Keratinocyte (primary cell): Measurements from ENCODE around the gene MAPKAPK3. TPM values are rescaled to one million over a fixed set of nuclear protein-coding genes. Genes with fewer than 3 reads are reported as not detected.

Source experiments
- DNase-seq: peaks from one replicate; pipeline ENCODE4 v3.0.0-alpha.2; 2011; ENCODE audit warnings: low read depth, missing footprints, low spot score
- FAIRE-seq: peaks from 2 replicates; lab custom pipeline; 2011; peaks lifted over from hg19 to GRCh38; lab: Jason Lieb, UNC
- H2AFZ ChIP-seq: 2 replicates; pipeline ENCODE4 v1.6.0; 2012; ENCODE audit warnings: low read length, control low read depth, inconsistent platforms; ENCODE audit not compliant: control insufficient read depth
- H3K27ac ChIP-seq: 2 replicates; pipeline ENCODE4 v1.5.1; 2011; ENCODE audit warnings: low read length; ENCODE audit not compliant: control insufficient read depth, insufficient read depth
- H3K27me3 ChIP-seq: 3 replicates; pipeline ENCODE4 v1.6.0; 2011; ENCODE audit warnings: low read length; ENCODE audit not compliant: control insufficient read depth, insufficient read depth; ENCODE audit errors: extremely low read depth
- H3K36me3 ChIP-seq, 2 experiments: 2 replicates in 1 of 2; 3 replicates in 1 of 2; pipeline ENCODE4 v1.5.1; 2011; ENCODE audit warnings: low read length in 2 of 2, mild to moderate bottlenecking in 1 of 2; ENCODE audit not compliant: control insufficient read depth in 2 of 2, insufficient read depth in 2 of 2; ENCODE audit errors: extremely low read depth in 1 of 2
- H3K4me1 ChIP-seq: 3 replicates; pipeline ENCODE4 v1.5.1; 2011; ENCODE audit warnings: low read length; ENCODE audit not compliant: control insufficient read depth, insufficient read depth; ENCODE audit errors: extremely low read depth
- H3K4me2 ChIP-seq: 3 replicates; pipeline ENCODE4 v1.6.0; 2011; ENCODE audit warnings: low read depth, low read length; ENCODE audit not compliant: control insufficient read depth, insufficient read depth; ENCODE audit errors: extremely low read depth
- H3K4me3 ChIP-seq, 3 experiments: fragments of 200-600 bp in 1 of 3; sonication (generic) in 1 of 3; 2 replicates in 2 of 3; 3 replicates in 1 of 3; pipeline ENCODE4 v1.5.1; 2011 to 2016; ENCODE audit warnings: low read length in 3 of 3, mild to moderate bottlenecking in 3 of 3, control low read depth in 2 of 3, inconsistent platforms in 1 of 3, low read depth in 1 of 3, mixed read lengths in 1 of 3, mixed run types in 1 of 3, moderate library complexity in 1 of 3; ENCODE audit not compliant: control insufficient read depth in 2 of 3, insufficient read depth in 2 of 3; ENCODE audit errors: extremely low read depth in 1 of 3
- H3K79me2 ChIP-seq: 2 replicates; pipeline ENCODE4 v1.6.0; 2012; ENCODE audit warnings: low read length; ENCODE audit not compliant: control insufficient read depth, insufficient read depth
- H3K9ac ChIP-seq: 3 replicates; pipeline ENCODE4 v1.6.0; 2011; ENCODE audit warnings: low read length; ENCODE audit not compliant: control insufficient read depth, insufficient read depth; ENCODE audit errors: extremely low read depth
- H3K9me1 ChIP-seq: 3 replicates; pipeline ENCODE4 v1.6.0; 2011; ENCODE audit warnings: low read length; ENCODE audit not compliant: control insufficient read depth, insufficient read depth; ENCODE audit errors: extremely low read depth
- H3K9me3 ChIP-seq: 2 replicates; pipeline ENCODE4 v1.5.1; 2012; ENCODE audit warnings: low read depth, low read length; ENCODE audit not compliant: control insufficient read depth
- H4K20me1 ChIP-seq: 3 replicates; pipeline ENCODE4 v1.6.0; 2011; ENCODE audit warnings: low read length; ENCODE audit not compliant: control insufficient read depth, insufficient read depth; ENCODE audit errors: extremely low read depth
- CTCF ChIP-seq, 3 experiments: IDR thresholded peaks in 1 of 3; conservative IDR thresholded peaks in 1 of 3; optimal IDR thresholded peaks in 1 of 3; 2 replicates in 2 of 3; 3 replicates in 1 of 3; pipeline versions ENCODE3 to v1.5.1; 2011; ENCODE audit warnings: low read length in 3 of 3, mild to moderate bottlenecking in 3 of 3, moderate library complexity in 2 of 3, control low read depth in 1 of 3, inconsistent platforms in 1 of 3; ENCODE audit not compliant: insufficient read depth in 2 of 3; ENCODE audit errors: extremely low read depth in 1 of 3
- EZH2 ChIP-seq: IDR thresholded peaks from one replicate; pipeline ENCODE4 v1.6.1; 2012; ENCODE audit warnings: inconsistent platforms, mild to moderate bottlenecking, low read length, moderate library complexity
- dilution Hi-C: fragments of 300-500 bp; cut with MboI; formaldehyde crosslinking; loops from one replicate; pipeline ENCODE4 v1.7.0; 2020; ENCODE audit warnings: low sequenced_read_pairs; ENCODE audit not compliant: extremely low pct_ligation_motif_present
- polyA plus RNA-seq, 5 experiments: library from polyadenylated mRNA; depleted of rRNA in 3 of 5; stranded (reverse) in 3 of 5; stranded (forward) in 1 of 5; unstranded in 1 of 5; fragments of >200 nt; gene quantifications; 1 replicate in 1 of 5; 2 replicates in 3 of 5; 3 replicates in 1 of 5; pipeline versions ENCODE4 v1.2.1 to v1.2.3, GENCODE V29; 2011 to 2012; ENCODE audit warnings: missing spikeins in 2 of 5, low read depth in 1 of 5, low replicate concordance in 1 of 5

Gene MAPKAPK3
- polyA plus RNA-seq, 1 donor (not counting 4 experiments of a cell fraction or from before 2014, with no cell fraction given), result 134 TPM

DNA sequence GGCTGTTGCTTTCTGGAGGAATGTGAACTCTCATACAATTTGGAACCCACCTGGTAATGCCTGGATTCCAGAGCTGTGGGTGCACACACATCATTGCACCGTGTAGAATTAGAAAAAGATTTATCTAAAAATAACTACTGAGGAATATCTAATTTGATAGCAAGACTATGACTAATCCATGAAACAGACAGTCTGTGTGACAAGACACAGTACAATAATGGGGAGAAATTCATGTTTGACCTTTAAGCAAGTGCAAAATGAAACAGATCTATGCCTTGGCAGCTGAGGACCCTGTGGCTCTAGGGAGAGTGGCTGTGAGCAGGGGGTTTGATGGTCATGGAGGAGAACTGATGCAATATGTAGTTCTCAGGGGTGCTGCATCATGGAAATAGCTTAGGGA, 49.9 kb downstream of the MAPKAPK3 start:
- Histone ChIP-seq H3K9ac (no peak overlapping the region), H3K36me3 (no peaks in the 10 kb centered on the region), H3K4me2 (no peak overlapping the region), H3K9me3 (no peaks in the 10 kb centered on the region), H4K20me1 (no peaks in the 10 kb centered on the region), H3K27ac (no peak overlapping the region), H3K9me1 (no peaks in the 10 kb centered on the region), H3K27me3 (peaks cover 19% of the 10 kb centered on the region), H3K4me1 (peaks cover 7% of the 10 kb centered on the region), H2AFZ (no peak overlapping the region), H3K4me3 (no peak overlapping the region), H3K79me2 (no peaks in the 10 kb centered on the region)
- dilution Hi-C loops, result no loop called here
- TF ChIP-seq CTCF (optimal IDR thresholded peaks at IDR 0.05 in 1 of 3, IDR thresholded peaks at IDR 0.05 in 1 of 3, conservative IDR thresholded peaks at IDR 0.05 in 1 of 3; ENCODE audit: extremely low read depth in 1 of 3, insufficient read depth in 2 of 3, low read length in 3 of 3) (no peak), EZH2 (no peak)
- FAIRE-seq (no peak), DNase-seq (no peak)

GRCh38 chr3:50671331-50671730, 54.4 kb downstream of the MAPKAPK3 start:
- Histone ChIP-seq H3K27me3 (peaks cover 48% of the 10 kb centered on the region), H3K9ac (no peak overlapping the region), H3K4me2 (no peak overlapping the region), H3K4me3 (no peak overlapping the region), H3K9me1 (no peaks in the 10 kb centered on the region), H3K27ac (no peak overlapping the region), H3K4me1 (no peaks in the 10 kb centered on the region), H3K79me2 (no peaks in the 10 kb centered on the region), H4K20me1 (no peaks in the 10 kb centered on the region), H2AFZ (no peak overlapping the region), H3K9me3 (no peaks in the 10 kb centered on the region), H3K36me3 (no peaks in the 10 kb centered on the region)
- TF ChIP-seq EZH2, result no peak
- no peak for TF ChIP-seq CTCF (optimal IDR thresholded peaks at IDR 0.05 in 1 of 3, IDR thresholded peaks at IDR 0.05 in 1 of 3, conservative IDR thresholded peaks at IDR 0.05 in 1 of 3; ENCODE audit: extremely low read depth in 1 of 3, insufficient read depth in 2 of 3, low read length in 3 of 3)
- no peak for FAIRE-seq
- dilution Hi-C loops, result no loop called here
- DNase-seq, result no peak
